IMR-90 (cell line): Measurements from ENCODE around the gene DNAJA1. TPM values are rescaled to one million over a fixed set of nuclear protein-coding genes. Genes with fewer than 3 reads are reported as not detected.

ENCODE experiments used
- ATAC-seq: fragments of 200-7000 bp; cut with Tn5 transposase; 2 replicates; pipeline ENCODE4 v1.9.1; 2020; ENCODE audit warnings: low read depth, mild to moderate bottlenecking, moderate library complexity
- BruUV-seq: library from RNA; stranded (reverse); fragments of 400-500 nt; replicated peaks from 2 replicates; lab custom pipeline; 2021; lab: Mats Ljungman, UMichigan
- CTCF ChIA-PET: fragments of 300-600 bp; formaldehyde crosslinking; extraction: SDS; loops from one replicate; lab custom pipeline; 2021; ENCODE audit warnings: antibody characterized with exemption; lab: Yijun Ruan, JAX
- POLR2A ChIA-PET: fragments of 300-600 bp; sonication (Branson Sonifier 250); formaldehyde crosslinking; loops from one replicate; lab custom pipeline; 2022; ENCODE audit warnings: antibody characterized with exemption; ENCODE audit not compliant: unreplicated experiment; lab: Charles Lee
- DNase-seq: peaks from one replicate; pipeline ENCODE4 v3.0.0; 2013
- H2AFZ ChIP-seq: replicated peaks from 2 replicates; pipeline ENCODE3; 2013; ENCODE audit warnings: low read length, mild to moderate bottlenecking; ENCODE audit not compliant: poor library complexity
- H2AK5ac ChIP-seq: 2 replicates; pipeline ENCODE4 v1.6.1; 2013; ENCODE audit warnings: low read depth, low read length, inconsistent platforms
- H2AK9ac ChIP-seq: replicated peaks from 2 replicates; pipeline ENCODE3; 2013; ENCODE audit warnings: mild to moderate bottlenecking, low read depth, low read length, moderate library complexity; ENCODE audit not compliant: poor library complexity
- H2BK120ac ChIP-seq: 2 replicates; pipeline ENCODE4 v1.6.1; 2013; ENCODE audit warnings: low read depth, low read length, inconsistent platforms
- H2BK15ac ChIP-seq: 3 replicates; pipeline ENCODE4 v1.6.1; 2013; ENCODE audit warnings: low read depth, low read length, inconsistent platforms
- H2BK20ac ChIP-seq: 2 replicates; pipeline ENCODE4 v1.6.1; 2013; ENCODE audit warnings: low read depth, mild to moderate bottlenecking, inconsistent platforms, low read length, moderate library complexity
- H2BK5ac ChIP-seq: 2 replicates; pipeline ENCODE4 v1.6.1; 2013; ENCODE audit warnings: mild to moderate bottlenecking, low read depth, low read length, inconsistent platforms; ENCODE audit not compliant: poor library complexity, severe bottlenecking
- H3K14ac ChIP-seq: replicated peaks from 2 replicates; pipeline ENCODE4 v1.6.1; 2013; ENCODE audit warnings: low read depth, low read length, inconsistent platforms
- H3K18ac ChIP-seq: 2 replicates; pipeline ENCODE4 v1.6.1; 2013; ENCODE audit warnings: low read depth, low read length, control low read depth
- H3K23ac ChIP-seq: 2 replicates; pipeline ENCODE4 v1.6.1; 2013; ENCODE audit warnings: low read depth, low read length, inconsistent platforms
- H3K27ac ChIP-seq: 2 replicates; pipeline ENCODE4 v1.5.1; 2013; ENCODE audit warnings: mild to moderate bottlenecking, control low read depth, low read length; ENCODE audit not compliant: insufficient read depth
- H3K27me3 ChIP-seq: 2 replicates; pipeline ENCODE4 v1.6.1; 2013; ENCODE audit warnings: low read length; ENCODE audit not compliant: control insufficient read depth, insufficient read depth
- H3K36me3 ChIP-seq: 2 replicates; pipeline ENCODE4 v1.6.1; 2013; ENCODE audit warnings: low read length, mixed read lengths; ENCODE audit not compliant: control insufficient read depth, insufficient read depth
- H3K4ac ChIP-seq: 2 replicates; pipeline ENCODE4 v1.6.1; 2013; ENCODE audit warnings: low read depth, low read length, inconsistent platforms
- H3K4me1 ChIP-seq: 2 replicates; pipeline ENCODE4 v1.6.1; 2013; ENCODE audit warnings: low read length, mixed read lengths; ENCODE audit not compliant: control insufficient read depth, insufficient read depth
- H3K4me2 ChIP-seq: 2 replicates; pipeline ENCODE4 v1.6.1; 2013; ENCODE audit warnings: low read depth, mild to moderate bottlenecking, control low read depth, low read length, moderate library complexity
- H3K4me3 ChIP-seq: 2 replicates; pipeline ENCODE4 v1.5.1; 2013; ENCODE audit warnings: low read depth, mild to moderate bottlenecking, control low read depth, low read length, moderate library complexity; ENCODE audit not compliant: insufficient read depth
- H3K56ac ChIP-seq: 2 replicates; pipeline ENCODE4 v1.6.1; 2013; ENCODE audit warnings: low read length, inconsistent platforms; ENCODE audit not compliant: insufficient read depth; ENCODE audit errors: extremely low read depth
- H3K79me1 ChIP-seq, 2 experiments: 2 replicates each; pipeline ENCODE4 v1.6.1; 2013; ENCODE audit warnings: low read length in 2 of 2, inconsistent platforms in 1 of 2, low read depth in 1 of 2
- H3K9ac ChIP-seq: 2 replicates; pipeline ENCODE4 v1.6.1; 2013; ENCODE audit warnings: low read depth, low read length, control low read depth
- H3K9me1 ChIP-seq: 2 replicates; pipeline ENCODE4 v1.6.1; 2013; ENCODE audit warnings: low read length, inconsistent platforms; ENCODE audit not compliant: insufficient read depth
- H3K9me3 ChIP-seq: 2 replicates; pipeline ENCODE4 v1.6.1; 2013; ENCODE audit warnings: low read length; ENCODE audit not compliant: control insufficient read depth, insufficient read depth
- H4K20me1 ChIP-seq: 2 replicates; pipeline ENCODE4 v1.6.1; 2013; ENCODE audit warnings: low read length, inconsistent platforms; ENCODE audit not compliant: insufficient read depth
- H4K5ac ChIP-seq: 2 replicates; pipeline ENCODE4 v1.6.1; 2013; ENCODE audit warnings: mild to moderate bottlenecking, low read depth, low read length, control low read depth
- H4K8ac ChIP-seq, 2 experiments: 2 replicates each; pipeline ENCODE4 v1.6.1; 2013; ENCODE audit warnings: low read depth in 2 of 2, low read length in 2 of 2, control low read depth in 1 of 2, inconsistent platforms in 1 of 2
- H4K91ac ChIP-seq: 2 replicates; pipeline ENCODE4 v1.6.1; 2013; ENCODE audit warnings: low read depth, low read length, inconsistent platforms; ENCODE audit not compliant: insufficient read depth
- CEBPB ChIP-seq: IDR thresholded peaks from 2 replicates; pipeline ENCODE4 v1.6.1; 2012; ENCODE audit warnings: low read depth, low read length, improper control_type of control experiment
- CHD1 ChIP-seq: IDR thresholded peaks from 2 replicates; pipeline ENCODE4 v1.6.1; 2012; ENCODE audit warnings: low read depth, low read length, improper control_type of control experiment
- FOS ChIP-seq: fragments of 150-350 bp; IDR thresholded peaks from 2 replicates; pipeline ENCODE4 v1.6.1; 2016; ENCODE audit warnings: low read depth, low read length
- MAFK ChIP-seq: IDR thresholded peaks from 2 replicates; pipeline ENCODE4 v1.6.1; 2012; ENCODE audit warnings: low read depth, low read length, improper control_type of control experiment
- MAZ ChIP-seq: IDR thresholded peaks from 2 replicates; pipeline ENCODE4 v1.6.1; 2012; ENCODE audit warnings: low read depth, mild to moderate bottlenecking, low read length, improper control_type of control experiment, moderate library complexity, borderline replicate concordance
- MXI1 ChIP-seq: IDR thresholded peaks from 2 replicates; pipeline ENCODE4 v1.6.1; 2012; ENCODE audit warnings: low read depth, mild to moderate bottlenecking, low read length, moderate library complexity, borderline replicate concordance
- NFE2L2 ChIP-seq: fragments of 150-350 bp; IDR thresholded peaks from 2 replicates; pipeline ENCODE4 v1.6.1; 2016; ENCODE audit warnings: low read depth, mild to moderate bottlenecking, low read length
- RAD21 ChIP-seq: IDR thresholded peaks from 2 replicates; pipeline ENCODE4 v1.6.1; 2012; ENCODE audit warnings: low read length, improper control_type of control experiment
- RCOR1 ChIP-seq: IDR thresholded peaks from 2 replicates; pipeline ENCODE4 v1.6.1; 2012; ENCODE audit warnings: mild to moderate bottlenecking, low read length, improper control_type of control experiment; ENCODE audit not compliant: insufficient replicate concordance
- RFX5 ChIP-seq: IDR thresholded peaks from 2 replicates; pipeline ENCODE4 v1.8.0; 2012; ENCODE audit warnings: low read depth, mild to moderate bottlenecking, low read length, moderate library complexity
- SMC3 ChIP-seq: fragments of 150-350 bp; IDR thresholded peaks from 2 replicates; pipeline ENCODE4 v1.6.1; 2016; ENCODE audit warnings: low read depth, mild to moderate bottlenecking, antibody characterized with exemption, low read length, moderate library complexity
- WGBS, 2 experiments: methylation state at CpG; one replicate each; pipeline versions ENCODE4 v1.1.5 to v1.1.7; 2013; ENCODE audit warnings: missing lambda C conversion rate in 2 of 2; ENCODE audit not compliant: insufficient read length in 1 of 2; ENCODE audit errors: extremely low coverage in 2 of 2; 5-methylcytosine and 5-hydroxymethylcytosine counted together
- dilution Hi-C: fragments of 300-500 bp; cut with HindIII; formaldehyde crosslinking; loops from one replicate; pipeline ENCODE4 v1.14.3; 2018; ENCODE audit warnings: low sequenced_read_pairs; ENCODE audit not compliant: unreplicated experiment
- in situ Hi-C: fragments of 300-500 bp; cut with MboI; formaldehyde crosslinking; loops from 3 replicates; pipeline ENCODE4 v1.14.3; 2019; ENCODE audit warnings: low sequenced_read_pairs, inconsistent platforms, mixed read lengths
- intact Hi-C: fragments of 100-400 bp; cut with micrococcal nuclease; formaldehyde crosslinking; loops from 2 replicates; pipeline ENCODE4 v1.10.0; 2022
- polyA plus RNA-seq, 3 experiments: library from polyadenylated mRNA; depleted of rRNA; stranded (reverse); fragments of >200 nt; gene quantifications; 2 replicates each; pipeline ENCODE4 v1.2.3, GENCODE V29; 2012; ENCODE audit warnings: low replicate concordance in 1 of 3
- total RNA-seq: library from RNA; depleted of rRNA; stranded (reverse); fragments of >200 nt; gene quantifications from 2 replicates; pipeline ENCODE4 v1.2.3, GENCODE V29; 2012
- TF ChIP-seq, protein P1 (sequence below): conservative IDR thresholded peaks from 2 replicates; pipeline ENCODE4 v1.5.1; 2012; ENCODE audit warnings: mild to moderate bottlenecking, low read depth, low read length, improper control_type of control experiment
- TF ChIP-seq, protein P2 (sequence below): fragments of 150-350 bp; IDR thresholded peaks from 2 replicates; pipeline ENCODE4 v1.6.1; 2016; ENCODE audit warnings: low read depth, mild to moderate bottlenecking, low read length, moderate library complexity, borderline replicate concordance

Gene DNAJA1
- total and polyA plus RNA-seq, 2 of the 4 experiments (the other 2 are of a cell fraction) = 59.5 to 118 TPM

DNA sequence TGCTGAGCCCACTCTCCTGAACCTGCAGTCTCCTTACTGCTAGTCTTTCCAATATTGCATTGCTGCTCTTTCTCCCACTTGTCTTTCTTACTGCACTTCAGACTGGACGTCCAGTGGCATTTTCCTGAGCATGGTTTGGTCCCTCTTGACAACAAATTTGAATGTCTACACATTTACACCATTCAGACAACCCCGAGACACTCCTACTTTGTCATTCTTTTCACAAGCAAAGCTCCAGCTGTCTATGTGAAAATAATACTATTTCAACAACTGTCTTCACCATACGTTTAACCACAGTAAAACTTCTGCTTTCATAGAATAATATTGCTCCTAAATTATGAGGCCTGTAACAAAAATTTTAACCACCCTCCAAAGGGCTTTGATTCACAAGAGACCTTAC is 13.2 kb upstream of the DNAJA1 start:
- peaks cover 3% of the 10 kb centered on the region; the same call in 1 of the 2 replicates for H3K9me1 ChIP-seq
- dilution Hi-C loops = no loop called here
- H2AK5ac ChIP-seq = no peak overlapping the region
- no peak overlapping the region for H4K91ac ChIP-seq
- peaks cover 4% of the 10 kb centered on the region; the same call in 1 of the 2 replicates for H3K36me3 ChIP-seq
- H3K18ac ChIP-seq = no peak overlapping the region
- intact Hi-C loops = no loop called here
- H3K79me1 ChIP-seq = peaks cover 3 to 12% of the 10 kb centered on the region in 2 experiments
- no peak overlapping the region for H3K4me3 ChIP-seq
- BruUV-seq = no TSS peak
- no peak overlapping the region for H2BK120ac ChIP-seq
- in situ Hi-C loops = no loop called here
- POLR2A ChIA-PET = interaction anchor here (1.1 kb wide), 1 partner anchor 13 kb away, joined by 3 read pairs; no protein-coding TSS in a partner anchor
- ATAC-seq (no peak), DNase-seq (no peak)
- no peak overlapping the region for H3K9ac ChIP-seq
- 68% methylated on average over 2 of the region's 3 CpGs; no CpG with 5 or more reads in 1 of the 2 experiments for WGBS, 2 experiments
- no peak overlapping the region for H3K4ac ChIP-seq
- H4K20me1 ChIP-seq = no peaks in the 10 kb centered on the region
- no peak overlapping the region for H3K4me2 ChIP-seq
- H2BK5ac ChIP-seq = no peak overlapping the region
- no peak overlapping the region for H3K23ac ChIP-seq
- H3K27me3 ChIP-seq = no peaks in the 10 kb centered on the region
- H4K8ac ChIP-seq = no peak overlapping the region
- no peak overlapping the region for H3K56ac ChIP-seq
- CTCF ChIA-PET = no interaction called here
- H3K4me1 ChIP-seq = no peaks in the 10 kb centered on the region
- H2AK9ac ChIP-seq = no peak overlapping the region
- TF ChIP-seq RCOR1 (no peak), MAZ (no peak), MAFK (no peak), RFX5 (no peak), CEBPB (no peak), SMC3 (no peak), NFE2L2 (no peak), CHD1 (no peak), RAD21 (no peak), FOS (no peak), MXI1 (no peak)
- TF ChIP-seq, protein P1, sequence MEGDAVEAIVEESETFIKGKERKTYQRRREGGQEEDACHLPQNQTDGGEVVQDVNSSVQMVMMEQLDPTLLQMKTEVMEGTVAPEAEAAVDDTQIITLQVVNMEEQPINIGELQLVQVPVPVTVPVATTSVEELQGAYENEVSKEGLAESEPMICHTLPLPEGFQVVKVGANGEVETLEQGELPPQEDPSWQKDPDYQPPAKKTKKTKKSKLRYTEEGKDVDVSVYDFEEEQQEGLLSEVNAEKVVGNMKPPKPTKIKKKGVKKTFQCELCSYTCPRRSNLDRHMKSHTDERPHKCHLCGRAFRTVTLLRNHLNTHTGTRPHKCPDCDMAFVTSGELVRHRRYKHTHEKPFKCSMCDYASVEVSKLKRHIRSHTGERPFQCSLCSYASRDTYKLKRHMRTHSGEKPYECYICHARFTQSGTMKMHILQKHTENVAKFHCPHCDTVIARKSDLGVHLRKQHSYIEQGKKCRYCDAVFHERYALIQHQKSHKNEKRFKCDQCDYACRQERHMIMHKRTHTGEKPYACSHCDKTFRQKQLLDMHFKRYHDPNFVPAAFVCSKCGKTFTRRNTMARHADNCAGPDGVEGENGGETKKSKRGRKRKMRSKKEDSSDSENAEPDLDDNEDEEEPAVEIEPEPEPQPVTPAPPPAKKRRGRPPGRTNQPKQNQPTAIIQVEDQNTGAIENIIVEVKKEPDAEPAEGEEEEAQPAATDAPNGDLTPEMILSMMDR = no peak
- TF ChIP-seq, protein P2, sequence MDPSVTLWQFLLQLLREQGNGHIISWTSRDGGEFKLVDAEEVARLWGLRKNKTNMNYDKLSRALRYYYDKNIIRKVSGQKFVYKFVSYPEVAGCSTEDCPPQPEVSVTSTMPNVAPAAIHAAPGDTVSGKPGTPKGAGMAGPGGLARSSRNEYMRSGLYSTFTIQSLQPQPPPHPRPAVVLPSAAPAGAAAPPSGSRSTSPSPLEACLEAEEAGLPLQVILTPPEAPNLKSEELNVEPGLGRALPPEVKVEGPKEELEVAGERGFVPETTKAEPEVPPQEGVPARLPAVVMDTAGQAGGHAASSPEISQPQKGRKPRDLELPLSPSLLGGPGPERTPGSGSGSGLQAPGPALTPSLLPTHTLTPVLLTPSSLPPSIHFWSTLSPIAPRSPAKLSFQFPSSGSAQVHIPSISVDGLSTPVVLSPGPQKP = no peak
- no peak overlapping the region for H2BK20ac ChIP-seq
- no peak overlapping the region for H3K27ac ChIP-seq
- no peak overlapping the region for H4K5ac ChIP-seq
- H2AFZ ChIP-seq = no peak overlapping the region
- H3K9me3 ChIP-seq = no peaks in the 10 kb centered on the region
- no peak overlapping the region for H3K14ac ChIP-seq
- no peak overlapping the region for H2BK15ac ChIP-seq
